ENCODE data around the gene PHLPP1. TPM values are rescaled to one million over a fixed set of nuclear protein-coding genes. Genes with fewer than 3 reads are reported as not detected.

PHLPP1 gene
- total RNA-seq, 6 experiments from 2014 or later, result 4.5 to 7.9 (median 5.5) TPM

GRCh38 chr18:62721839-62722795 lies 6.8 kb downstream of the PHLPP1 start:
- H3K27ac Mint-ChIP-seq, result no peak overlapping the region
- H3K4me3 Mint-ChIP-seq, result no peak overlapping the region
- no peaks in the 10 kb centered on the region for H3K36me3 Mint-ChIP-seq (ENCODE audit: low read depth)
- peaks cover 24% of the 10 kb centered on the region for H3K4me1 Mint-ChIP-seq (ENCODE audit: low read depth)
- H3K27me3 Mint-ChIP-seq (ENCODE audit: insufficient read depth), result no peaks in the 10 kb centered on the region; the same call in 1 of the 2 replicates
- TF ChIP-seq CTCF (IDR thresholded peaks at IDR 0.05), result no peak
- H3K9me3 Mint-ChIP-seq, result no peaks in the 10 kb centered on the region
- DNase-seq, result no peak

- no peak overlapping the region for H3K4me3 Mint-ChIP-seq
- H3K27me3 Mint-ChIP-seq (ENCODE audit: insufficient read depth), result no peaks in the 10 kb centered on the region
- no peak for DNase-seq
- H3K36me3 Mint-ChIP-seq (ENCODE audit: low read depth), result no peaks in the 10 kb centered on the region
- TF ChIP-seq CTCF (IDR thresholded peaks at IDR 0.05), result no peak
- H3K9me3 Mint-ChIP-seq, result no peaks in the 10 kb centered on the region
- H3K27ac Mint-ChIP-seq, result no peak overlapping the region
- peaks cover 8% of the 10 kb centered on the region for H3K4me1 Mint-ChIP-seq (ENCODE audit: low read depth)
Observed at GRCh38 chr18:62723666-62724281, 8.4 kb downstream of the PHLPP1 start.

GRCh38 chr18:62725896-62726295 lies 10.6 kb downstream of the PHLPP1 start:
- no peaks in the 10 kb centered on the region for H3K9me3 Mint-ChIP-seq
- no peak overlapping the region for H3K27ac Mint-ChIP-seq
- no peak for DNase-seq
- no peaks in the 10 kb centered on the region for H3K27me3 Mint-ChIP-seq (ENCODE audit: insufficient read depth)
- H3K4me1 Mint-ChIP-seq (ENCODE audit: low read depth), result no peaks in the 10 kb centered on the region
- no peak overlapping the region for H3K4me3 Mint-ChIP-seq
- H3K36me3 Mint-ChIP-seq (ENCODE audit: low read depth), result no peaks in the 10 kb centered on the region
- no peak for TF ChIP-seq CTCF (IDR thresholded peaks at IDR 0.05)

GRCh38 chr18:62728254-62728653 lies 12.9 kb downstream of the PHLPP1 start:
- Mint-ChIP-seq H3K4me1 (ENCODE audit: low read depth) (no peaks in the 10 kb centered on the region), H3K4me3 (no peak overlapping the region), H3K36me3 (ENCODE audit: low read depth) (peaks cover 6% of the 10 kb centered on the region; the same call in 1 of the 2 replicates), H3K27ac (no peak overlapping the region), H3K9me3 (no peaks in the 10 kb centered on the region), H3K27me3 (ENCODE audit: insufficient read depth) (no peaks in the 10 kb centered on the region)
- TF ChIP-seq CTCF (IDR thresholded peaks at IDR 0.05), result no peak
- DNase-seq, result no peak

- Mint-ChIP-seq H3K27me3 (ENCODE audit: insufficient read depth) (no peaks in the 10 kb centered on the region), H3K4me3 (no peak overlapping the region), H3K36me3 (ENCODE audit: low read depth) (peaks cover 6% of the 10 kb centered on the region; the same call in 1 of the 2 replicates), H3K27ac (no peak overlapping the region), H3K9me3 (no peaks in the 10 kb centered on the region), H3K4me1 (ENCODE audit: low read depth) (no peaks in the 10 kb centered on the region)
- DNase-seq, result no peak
- no peak for TF ChIP-seq CTCF (IDR thresholded peaks at IDR 0.05)
Observed at GRCh38 chr18:62729487-62730386, 14.4 kb downstream of the PHLPP1 start.
